Aorta (tissue), 5 donors: ENCODE measurements around the gene MESP2. TPM values are rescaled to one million over a fixed set of nuclear protein-coding genes. Genes with fewer than 3 reads are reported as not detected.

ENCODE experiments used
- ATAC-seq: fragments of 200-7000 bp; cut with Tn5 transposase; one replicate; pipeline ENCODE4 v1.9.1; 2022; ENCODE audit warnings: moderate library complexity; ENCODE audit not compliant: low FRiP score
- DNase-seq, 2 donors: peaks; one replicate each; pipeline ENCODE4 v3.0.0-alpha.2; 2020
- H3K27ac ChIP-seq, 2 donors: one replicate each; pipeline ENCODE4 v1.5.1; 2013; ENCODE audit warnings: low read length in 2 of 2, mild to moderate bottlenecking in 2 of 2, moderate library complexity in 2 of 2, control low read depth in 1 of 2, inconsistent platforms in 1 of 2, low read depth in 1 of 2
- H3K27me3 ChIP-seq, 2 donors: one replicate each; pipeline ENCODE4 v1.6.1; 2013; ENCODE audit warnings: control low read depth in 1 of 2, low read length in 1 of 2, mild to moderate bottlenecking in 1 of 2, moderate library complexity in 1 of 2; ENCODE audit not compliant: insufficient read depth in 2 of 2, control insufficient read depth in 1 of 2
- H3K36me3 ChIP-seq, 2 donors: one replicate each; pipeline ENCODE4 v1.6.1; 2013; ENCODE audit warnings: control low read depth in 1 of 2, low read length in 1 of 2, mild to moderate bottlenecking in 1 of 2; ENCODE audit not compliant: insufficient read depth in 2 of 2, control insufficient read depth in 1 of 2
- H3K4me1 ChIP-seq, 2 donors: one replicate each; pipeline ENCODE4 v1.6.1; 2013; ENCODE audit warnings: low read length in 2 of 2, control low read depth in 1 of 2, mild to moderate bottlenecking in 1 of 2, moderate library complexity in 1 of 2; ENCODE audit not compliant: insufficient read depth in 2 of 2, control insufficient read depth in 1 of 2
- H3K4me3 ChIP-seq, 2 donors: one replicate each; pipeline ENCODE4 v1.5.1; 2013; ENCODE audit warnings: low read length in 2 of 2, control low read depth in 1 of 2, mild to moderate bottlenecking in 1 of 2
- H3K9me3 ChIP-seq: one replicate; pipeline ENCODE4 v1.6.1; 2013; ENCODE audit warnings: mild to moderate bottlenecking, low read length; ENCODE audit not compliant: control insufficient read depth
- WGBS, 2 donors: extraction: QIAGEN DNeasy Blood & Tissue Kit; methylation state at CpG; one replicate each; pipeline ENCODE4 v1.1.7; 2013; 5-methylcytosine and 5-hydroxymethylcytosine counted together
- intact Hi-C, 2 donors: fragments of 100-400 bp; cut with DNase I; formaldehyde crosslinking; loops; one replicate each; pipeline versions ENCODE4 v1.14.2 to v1.15.0; 2022
- polyA plus RNA-seq, 2 donors: library from polyadenylated mRNA; stranded (reverse); fragments of 200-250 nt; gene quantifications; one replicate each; pipeline ENCODE4 v1.2.3, GENCODE V29; 2013
- total RNA-seq, 2 donors: library from RNA; stranded (reverse); fragmentation: NEBNext Ultra II Directional; extraction: Animal tissue kit (Norgen Biotek cat#: 25700); gene quantifications; one replicate each; pipeline ENCODE4 v1.2.1, GENCODE V29; 2021
- donor health status: healthy with polysubstance abuse.
- donor health status: Bipolar disorder and iron deficiency.
- donor health status: DM: no; HTN: no; CAD: no.
- donor health status: DM: no; HTN: no; CAD: no.
- donor health status: DM: yes; HTN: yes; CAD: no.

Gene MESP2
- total and polyA plus RNA-seq, 4 donors = 3.0 TPM; not detected in 3

DNA sequence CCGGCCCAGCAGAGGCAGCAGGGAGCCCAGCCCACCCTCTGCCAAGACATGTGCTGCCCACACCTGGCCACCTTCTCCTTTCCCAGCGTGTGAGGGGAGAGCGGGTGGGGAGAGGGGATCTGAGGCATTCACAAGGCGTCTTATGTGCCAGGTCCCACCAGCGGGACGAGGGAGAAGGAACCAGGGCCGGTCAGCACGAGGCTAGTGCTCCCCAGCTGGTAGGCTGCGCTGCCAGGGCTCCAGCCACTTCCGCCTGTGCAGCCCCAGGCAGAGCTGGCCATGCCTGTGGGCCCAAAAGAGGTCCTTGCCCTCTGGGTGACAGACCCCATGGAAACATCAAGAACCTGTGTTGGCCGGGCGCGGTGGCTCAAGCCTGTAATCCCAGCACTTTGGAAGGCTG, 31.0 kb upstream of the MESP2 start:
- intact Hi-C loops = loop anchor here in 1 of 2 donors (10.0 kb wide), 1 partner anchor 330 kb away; no protein-coding TSS in a partner anchor
- Histone ChIP-seq H3K9me3 (no peaks in the 10 kb centered on the region), H3K4me1 (no peaks in the 10 kb centered on the region), H3K4me3 (no peak overlapping the region), H3K36me3 (no peaks in the 10 kb centered on the region), H3K27ac (no peak overlapping the region), H3K27me3 (no peaks in the 10 kb centered on the region)
- ATAC-seq (no peak), DNase-seq (no peak)
- 81 to 91% methylated on average over 11 to 13 of the region's 13 CpGs for WGBS, 2 donors

DNA sequence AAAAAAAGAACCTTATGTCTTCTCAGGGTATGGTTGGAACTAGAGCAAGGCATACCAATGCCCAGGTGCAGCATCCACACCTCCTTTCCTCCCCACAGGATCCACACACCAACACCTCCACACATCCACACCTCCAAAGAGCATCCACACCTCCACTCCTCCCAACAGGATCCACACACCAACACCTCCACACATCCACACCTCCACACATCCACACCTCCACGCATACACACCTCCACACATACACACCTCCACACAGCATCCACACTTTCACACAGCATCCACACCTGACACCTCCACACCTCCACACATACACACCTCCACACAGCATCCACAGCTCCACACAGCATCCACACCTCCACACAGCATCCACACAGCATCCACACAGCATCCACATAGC, 30.4 kb upstream of the MESP2 start:
- Histone ChIP-seq H3K4me1 (no peaks in the 10 kb centered on the region), H3K36me3 (no peaks in the 10 kb centered on the region), H3K27ac (no peak overlapping the region), H3K4me3 (no peak overlapping the region), H3K9me3 (no peaks in the 10 kb centered on the region), H3K27me3 (no peaks in the 10 kb centered on the region)
- DNase-seq (no peak), ATAC-seq (no peak)
- 25 to 91% methylated on average over 1 of the region's 1 CpG for WGBS, 2 donors
- intact Hi-C loops = loop anchor here in 1 of 2 donors (10.0 kb wide), 1 partner anchor 329 kb away; no protein-coding TSS in a partner anchor

DNA sequence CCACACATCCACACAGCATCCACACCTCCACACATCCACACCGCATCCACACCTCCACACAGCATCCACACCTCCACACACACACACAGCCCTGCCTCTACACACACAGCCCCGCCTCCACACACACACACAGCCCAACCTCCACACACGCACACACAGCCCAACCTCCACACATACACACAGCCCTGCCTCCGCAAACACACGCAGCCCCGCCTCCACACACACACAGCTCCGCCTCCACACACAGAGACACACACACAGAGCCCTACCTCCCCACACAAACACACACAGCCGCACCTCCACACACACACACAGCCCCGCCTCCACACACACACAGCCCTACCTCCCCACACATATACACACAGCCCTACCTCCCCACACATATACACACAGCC, 29.7 kb upstream of the MESP2 start:
- ATAC-seq (no peak), DNase-seq (no peak)
- no peak overlapping the region for H3K4me3 ChIP-seq
- intact Hi-C loops = loop anchor here in 1 of 2 donors (10.0 kb wide), 1 partner anchor 328 kb away; no protein-coding TSS in a partner anchor
- H3K36me3 ChIP-seq = no peaks in the 10 kb centered on the region
- H3K4me1 ChIP-seq = no peaks in the 10 kb centered on the region
- no peaks in the 10 kb centered on the region for H3K27me3 ChIP-seq
- 80 to 81% methylated on average over 9 of the region's 9 CpGs for WGBS, 2 donors
- H3K9me3 ChIP-seq = no peaks in the 10 kb centered on the region
- no peak overlapping the region for H3K27ac ChIP-seq

DNA sequence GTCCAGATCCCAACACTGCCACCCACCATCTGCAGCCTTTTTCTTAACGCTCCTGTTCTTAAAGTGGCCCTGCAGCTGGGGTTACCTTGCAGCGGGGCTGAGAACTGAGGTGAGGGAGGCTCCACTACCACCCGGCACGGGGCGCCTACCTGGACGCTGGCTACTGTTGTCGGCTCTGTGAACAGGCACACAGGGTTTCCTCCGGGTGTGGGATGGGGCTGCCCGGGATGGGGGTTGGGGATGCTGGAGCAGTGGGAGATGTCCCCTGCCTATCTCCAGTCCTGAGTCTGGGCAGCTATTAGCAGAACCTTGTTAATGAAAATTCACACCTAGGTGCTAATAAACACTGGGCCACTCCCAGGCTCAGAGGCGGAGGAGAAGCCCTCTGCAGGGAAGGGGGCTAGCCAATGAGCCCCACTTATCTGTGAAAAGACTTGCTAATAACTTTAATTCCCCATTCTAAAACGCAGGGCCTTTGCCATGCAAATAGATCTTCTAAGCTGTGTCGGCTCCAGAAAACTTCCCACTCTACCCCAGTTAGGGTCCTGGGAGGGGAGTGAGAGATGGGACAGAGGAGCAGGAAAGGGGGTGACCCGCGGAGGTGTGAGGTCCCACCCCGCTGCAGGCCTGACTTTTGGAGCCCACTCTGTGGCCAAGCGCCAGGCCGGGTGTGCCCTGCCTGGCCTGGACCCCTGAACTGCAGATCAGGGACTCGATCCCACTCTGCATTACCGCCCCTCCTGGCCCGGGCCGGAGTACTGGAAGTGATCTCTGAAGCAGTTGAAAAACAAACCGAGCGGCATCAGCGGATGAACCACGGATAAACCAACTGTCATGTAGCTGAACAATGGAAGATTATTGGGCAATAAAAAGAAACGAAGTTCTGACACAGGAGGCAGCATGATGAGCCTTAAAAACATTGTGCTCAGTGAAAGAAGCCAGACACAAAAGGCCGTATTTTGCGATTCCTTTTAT, 28.1 kb upstream of the MESP2 start:
- Histone ChIP-seq H3K4me3 (no peak overlapping the region), H3K36me3 (no peaks in the 10 kb centered on the region), H3K27me3 (no peaks in the 10 kb centered on the region), H3K9me3 (no peaks in the 10 kb centered on the region), H3K4me1 (no peaks in the 10 kb centered on the region), H3K27ac (no peak overlapping the region)
- DNase-seq = no peak
- 88% methylated on average over 28 of the region's 28 CpGs for WGBS, 2 donors
- no peak for ATAC-seq
- intact Hi-C loops = loop anchor here in 1 of 2 donors (10.0 kb wide), 1 partner anchor 327 kb away; no protein-coding TSS in a partner anchor

DNA sequence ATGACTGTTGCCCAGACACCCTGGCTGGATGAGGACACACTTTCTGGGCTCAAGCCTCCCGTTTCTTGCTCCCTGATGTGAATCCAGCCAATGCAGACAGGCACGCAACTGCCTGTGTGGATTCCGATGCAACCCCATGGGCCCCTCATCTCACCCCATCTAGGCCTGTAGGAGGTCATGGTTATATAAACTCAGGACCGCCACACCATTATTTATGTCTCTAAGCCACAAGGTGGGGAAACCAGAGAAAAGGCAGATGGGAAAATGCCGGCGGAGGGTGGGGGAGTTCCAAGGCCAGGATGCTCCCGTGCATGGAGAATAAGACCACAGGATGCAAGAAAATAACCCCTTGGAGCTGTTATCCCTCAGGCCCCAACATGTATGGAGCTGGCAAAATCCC, 27.1 kb upstream of the MESP2 start:
- no peaks in the 10 kb centered on the region for H3K36me3 ChIP-seq
- DNase-seq = no peak
- no peaks in the 10 kb centered on the region for H3K27me3 ChIP-seq
- no peak overlapping the region for H3K27ac ChIP-seq
- no peak for ATAC-seq
- H3K4me1 ChIP-seq = no peaks in the 10 kb centered on the region
- WGBS, 2 donors = 93% methylated on average over 7 of the region's 7 CpGs
- H3K9me3 ChIP-seq = no peaks in the 10 kb centered on the region
- intact Hi-C loops = loop anchor here in 1 of 2 donors (10.0 kb wide), 1 partner anchor 326 kb away; no protein-coding TSS in a partner anchor
- no peak overlapping the region for H3K4me3 ChIP-seq

DNA sequence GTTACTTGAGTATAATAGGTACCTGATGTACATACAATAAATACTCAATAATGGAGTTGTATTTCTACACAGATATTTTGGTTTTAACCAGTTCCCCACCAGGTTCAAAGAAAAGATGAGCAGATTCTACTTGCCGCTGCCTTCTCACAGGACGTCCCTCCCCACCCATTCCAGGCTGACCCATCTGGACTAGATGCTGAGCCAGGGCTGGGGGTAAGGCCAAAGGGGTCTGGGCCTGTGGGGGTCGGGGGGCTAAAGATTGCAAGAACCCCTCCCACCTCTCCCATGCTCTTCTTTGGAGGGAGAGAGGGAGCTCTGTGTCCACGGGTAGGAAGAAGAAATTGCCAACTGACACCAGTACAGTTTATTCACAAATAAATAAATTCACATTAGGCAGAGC, 26.6 kb upstream of the MESP2 start:
- DNase-seq = no peak
- H3K9me3 ChIP-seq = no peaks in the 10 kb centered on the region
- ATAC-seq = no peak
- H3K4me1 ChIP-seq = no peaks in the 10 kb centered on the region
- no peaks in the 10 kb centered on the region for H3K27me3 ChIP-seq
- 73 to 80% methylated on average over 4 of the region's 4 CpGs for WGBS, 2 donors
- no peak overlapping the region for H3K27ac ChIP-seq
- intact Hi-C loops = loop anchor here in 1 of 2 donors (10.0 kb wide), 1 partner anchor 325 kb away; no protein-coding TSS in a partner anchor
- H3K36me3 ChIP-seq = no peaks in the 10 kb centered on the region
- no peak overlapping the region for H3K4me3 ChIP-seq

DNA sequence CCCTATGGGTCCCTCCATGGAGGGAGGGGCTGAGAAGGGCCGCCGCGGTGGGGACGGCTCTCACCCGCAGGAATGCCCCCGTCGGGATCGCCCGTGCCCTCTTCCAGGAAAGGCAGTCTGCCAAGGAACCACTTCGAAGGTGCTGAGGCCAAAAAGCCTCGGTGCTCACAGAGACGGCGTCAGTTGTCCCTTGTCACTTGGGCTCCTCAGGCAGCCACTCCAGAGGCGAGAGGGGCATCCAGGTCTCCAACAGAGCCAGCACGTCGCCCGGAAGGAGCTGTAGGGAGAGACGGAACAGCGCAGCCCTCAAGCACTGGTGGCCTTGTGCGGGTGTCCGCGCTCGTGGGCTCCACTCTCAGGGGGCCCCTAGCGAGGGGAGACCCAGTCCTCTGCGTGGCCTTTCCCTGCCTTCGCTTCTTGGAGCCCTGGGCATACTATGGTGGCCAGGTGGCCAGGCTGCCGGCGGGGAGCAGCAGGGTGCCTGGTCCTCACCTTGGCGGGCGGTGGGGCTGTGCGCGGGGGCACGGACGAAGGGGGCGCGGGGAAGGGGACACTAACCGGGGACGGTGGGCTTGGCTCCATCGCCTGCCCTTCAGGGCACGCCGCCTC, 26.1 kb upstream of the MESP2 start:
- no peaks in the 10 kb centered on the region for H3K36me3 ChIP-seq
- intact Hi-C loops = loop anchor here (5.0 to 10.0 kb wide), 3 partner anchors 87 to 325 kb away; no protein-coding TSS in a partner anchor
- H3K27ac ChIP-seq = no peak overlapping the region
- no peak overlapping the region for H3K4me3 ChIP-seq
- WGBS, 2 donors = 1 to 3% methylated on average over 34 to 41 of the region's 41 CpGs
- peak; percentile 17 for ATAC-seq
- DNase-seq = no peak
- no peaks in the 10 kb centered on the region for H3K9me3 ChIP-seq
- no peaks in the 10 kb centered on the region for H3K4me1 ChIP-seq
- H3K27me3 ChIP-seq = no peaks in the 10 kb centered on the region

DNA sequence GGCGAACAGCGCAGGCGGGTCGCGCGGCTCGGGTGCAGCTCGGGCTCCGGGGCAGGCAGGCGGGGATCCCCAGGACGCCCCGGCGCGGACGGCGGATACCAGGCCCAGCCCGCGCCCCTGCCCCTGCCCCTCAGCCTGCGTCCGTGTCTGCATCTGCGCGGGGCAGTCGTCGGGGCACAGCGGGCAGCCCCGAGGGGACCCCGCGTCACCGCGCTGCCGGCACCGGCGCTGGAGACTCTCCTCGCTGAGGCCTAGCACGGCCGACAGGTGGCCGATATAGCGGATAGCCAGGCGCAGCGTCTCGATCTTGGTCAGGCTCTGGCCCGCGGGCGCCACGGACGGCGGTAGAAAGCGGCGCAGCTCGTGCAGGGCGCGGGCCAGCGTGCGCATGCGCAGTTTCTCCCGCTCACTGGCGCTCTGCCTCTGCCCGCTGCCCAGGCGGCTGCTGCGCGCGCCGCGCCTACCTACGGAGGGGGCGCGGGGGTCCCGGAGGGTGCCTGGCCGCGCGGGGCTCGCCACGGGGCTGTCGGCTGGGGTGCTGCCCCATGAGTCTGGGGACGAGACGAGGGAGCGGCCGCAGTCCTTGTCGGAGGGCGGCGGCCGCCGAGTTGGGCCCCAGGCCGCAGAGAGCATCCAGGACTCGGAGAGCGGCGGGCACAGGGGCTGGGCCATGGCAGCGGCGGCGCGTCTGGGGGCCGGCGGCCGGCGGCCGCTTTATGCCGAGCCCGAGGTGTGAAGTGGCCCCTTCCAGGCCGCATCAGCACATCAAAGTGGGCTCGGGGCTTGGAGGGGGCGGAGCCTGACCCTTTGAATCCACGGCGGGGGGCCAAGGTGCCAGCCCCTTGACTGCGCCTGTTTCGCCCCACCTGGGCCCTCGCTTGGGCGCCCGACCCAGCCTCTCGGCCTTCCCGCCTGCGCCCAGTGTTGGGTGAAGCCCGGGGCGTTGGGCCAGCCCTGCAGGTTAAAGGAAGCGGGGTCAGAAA, 25.3 kb upstream of the MESP2 start, which contains the start of gene MESP1:
TSS of gene MESP1 (minus strand) at position 690 of the 983 bp plus-strand sequence. CDS start at position 672, 18 bp downstream.
- H3K9me3 ChIP-seq = no peaks in the 10 kb centered on the region
- DNase-seq (peak; percentile 94 to 98), ATAC-seq (peak; percentile 94)
- no peaks in the 10 kb centered on the region for H3K27me3 ChIP-seq
- no peaks in the 10 kb centered on the region for H3K4me1 ChIP-seq
- WGBS, 2 donors = 2 to 3% methylated on average over 89 to 114 of the region's 114 CpGs
- peak within 1 kb of the TSS; percentile 27 to 64 for H3K4me3 ChIP-seq
- H3K27ac ChIP-seq = no peak within 1 kb of the TSS
- no peaks in the 10 kb centered on the region for H3K36me3 ChIP-seq
- intact Hi-C loops = loop anchor here (5.0 kb wide), 2 partner anchors 86 to 104 kb away; no protein-coding TSS in a partner anchor
